SU-DHL-6 (cell line): ENCODE results near the gene KCNJ12.
"Not testable (repeated sequence)": the region's sequence is repeated elsewhere in the genome, so short reads cannot be mapped to it uniquely, and the experiment has no call there.

Source experiments
- EZH2phosphoT487 ChIP-seq: fragments of 200-600 bp; sonication (generic), shearing (Covaris generic); conservative IDR thresholded peaks from 2 replicates; pipeline ENCODE4 v1.6.1; 2018; ENCODE audit warnings: mild to moderate bottlenecking, antibody characterized with exemption, low read length, moderate library complexity, mixed read lengths
- TF ChIP-seq, protein P1 (sequence below): fragments of 200-600 bp; sonication (generic); IDR thresholded peaks from one replicate; pipeline ENCODE4 v1.5.1; 2017; ENCODE audit warnings: antibody characterized with exemption, mild to moderate bottlenecking, low read length, moderate library complexity; ENCODE audit not compliant: insufficient read depth, poor library complexity, severe bottlenecking

DNA sequence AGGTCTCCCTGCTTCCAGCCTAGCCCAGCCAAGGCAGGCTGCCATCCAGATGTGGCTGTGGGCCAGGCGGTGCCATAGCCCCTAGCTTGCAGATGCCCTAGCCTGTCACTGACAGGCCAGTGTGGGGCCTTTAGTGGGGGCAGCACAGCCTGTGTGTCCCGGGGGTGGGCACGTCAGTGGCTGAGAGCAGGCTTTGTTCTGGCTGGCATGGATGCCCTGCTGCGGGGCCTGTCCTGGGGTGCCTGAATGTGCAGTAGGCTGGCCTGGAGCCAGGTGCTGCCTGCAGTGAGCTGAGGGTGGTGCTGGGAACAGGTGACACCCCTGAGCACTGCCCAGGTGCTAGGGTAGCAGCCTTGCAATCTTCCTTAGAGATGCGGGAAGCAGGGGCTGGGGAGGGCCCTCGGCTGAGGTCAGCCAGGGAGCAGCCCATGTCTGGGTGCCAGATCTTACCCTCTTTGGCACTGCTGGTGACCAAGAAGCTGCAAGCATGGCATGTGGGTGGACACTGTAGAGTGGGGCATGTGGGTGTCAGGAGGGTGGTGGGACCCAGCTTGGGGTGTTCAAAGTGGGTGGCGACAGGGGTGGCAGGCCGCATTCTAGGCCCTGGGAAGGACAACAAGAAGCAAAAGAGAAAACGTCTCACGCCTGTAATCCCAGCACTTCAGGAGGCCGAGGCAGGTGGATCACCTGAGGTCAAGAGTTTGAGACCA is 37.6 kb downstream of the KCNJ12 start:
- TF ChIP-seq, protein P1, sequence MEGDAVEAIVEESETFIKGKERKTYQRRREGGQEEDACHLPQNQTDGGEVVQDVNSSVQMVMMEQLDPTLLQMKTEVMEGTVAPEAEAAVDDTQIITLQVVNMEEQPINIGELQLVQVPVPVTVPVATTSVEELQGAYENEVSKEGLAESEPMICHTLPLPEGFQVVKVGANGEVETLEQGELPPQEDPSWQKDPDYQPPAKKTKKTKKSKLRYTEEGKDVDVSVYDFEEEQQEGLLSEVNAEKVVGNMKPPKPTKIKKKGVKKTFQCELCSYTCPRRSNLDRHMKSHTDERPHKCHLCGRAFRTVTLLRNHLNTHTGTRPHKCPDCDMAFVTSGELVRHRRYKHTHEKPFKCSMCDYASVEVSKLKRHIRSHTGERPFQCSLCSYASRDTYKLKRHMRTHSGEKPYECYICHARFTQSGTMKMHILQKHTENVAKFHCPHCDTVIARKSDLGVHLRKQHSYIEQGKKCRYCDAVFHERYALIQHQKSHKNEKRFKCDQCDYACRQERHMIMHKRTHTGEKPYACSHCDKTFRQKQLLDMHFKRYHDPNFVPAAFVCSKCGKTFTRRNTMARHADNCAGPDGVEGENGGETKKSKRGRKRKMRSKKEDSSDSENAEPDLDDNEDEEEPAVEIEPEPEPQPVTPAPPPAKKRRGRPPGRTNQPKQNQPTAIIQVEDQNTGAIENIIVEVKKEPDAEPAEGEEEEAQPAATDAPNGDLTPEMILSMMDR, result not testable (repeated sequence)
- not testable (repeated sequence) for TF ChIP-seq EZH2phosphoT487
